ENCODE data around the gene SOCS3.

DNA sequence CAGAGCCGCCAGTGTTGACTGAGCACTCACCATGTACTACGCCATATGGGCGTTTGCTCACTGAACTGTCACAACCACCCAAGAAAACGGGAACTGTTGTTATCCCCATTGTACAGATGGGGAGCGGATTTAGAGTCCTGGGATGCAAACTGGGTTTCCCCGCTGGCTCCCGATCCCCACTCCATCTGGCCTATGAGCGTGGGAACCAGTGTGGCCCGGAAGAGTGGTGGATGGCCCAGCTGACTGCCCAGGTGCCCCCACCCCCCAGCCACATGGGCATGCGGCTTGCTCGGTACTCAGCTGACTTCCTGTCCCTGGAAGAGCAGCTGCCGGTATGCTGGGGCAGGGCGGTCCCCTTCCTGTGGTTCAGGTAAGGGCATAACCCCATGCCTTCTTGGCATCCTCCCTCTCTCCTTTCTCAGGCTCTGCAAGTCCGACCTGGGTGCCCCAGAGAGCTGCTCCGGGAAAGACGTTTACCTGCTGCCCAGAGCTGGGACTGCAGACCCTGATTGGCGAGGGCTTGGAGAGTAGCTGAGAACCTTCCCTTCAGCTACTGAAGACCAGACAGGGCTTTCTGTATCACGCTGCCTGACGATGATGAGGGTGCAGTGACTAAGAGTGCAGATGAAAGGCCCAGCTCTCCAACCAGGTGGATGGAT, 16.2 kb downstream of the SOCS3 start:
- TF ChIP-seq, protein P1, sequence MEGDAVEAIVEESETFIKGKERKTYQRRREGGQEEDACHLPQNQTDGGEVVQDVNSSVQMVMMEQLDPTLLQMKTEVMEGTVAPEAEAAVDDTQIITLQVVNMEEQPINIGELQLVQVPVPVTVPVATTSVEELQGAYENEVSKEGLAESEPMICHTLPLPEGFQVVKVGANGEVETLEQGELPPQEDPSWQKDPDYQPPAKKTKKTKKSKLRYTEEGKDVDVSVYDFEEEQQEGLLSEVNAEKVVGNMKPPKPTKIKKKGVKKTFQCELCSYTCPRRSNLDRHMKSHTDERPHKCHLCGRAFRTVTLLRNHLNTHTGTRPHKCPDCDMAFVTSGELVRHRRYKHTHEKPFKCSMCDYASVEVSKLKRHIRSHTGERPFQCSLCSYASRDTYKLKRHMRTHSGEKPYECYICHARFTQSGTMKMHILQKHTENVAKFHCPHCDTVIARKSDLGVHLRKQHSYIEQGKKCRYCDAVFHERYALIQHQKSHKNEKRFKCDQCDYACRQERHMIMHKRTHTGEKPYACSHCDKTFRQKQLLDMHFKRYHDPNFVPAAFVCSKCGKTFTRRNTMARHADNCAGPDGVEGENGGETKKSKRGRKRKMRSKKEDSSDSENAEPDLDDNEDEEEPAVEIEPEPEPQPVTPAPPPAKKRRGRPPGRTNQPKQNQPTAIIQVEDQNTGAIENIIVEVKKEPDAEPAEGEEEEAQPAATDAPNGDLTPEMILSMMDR (IDR thresholded peaks at IDR 0.05) = no peak
- TF ChIP-seq POLR2AphosphoS5 (IDR thresholded peaks at IDR 0.05; ENCODE audit: low read depth, low read length) (no peak), SIN3A (IDR thresholded peaks at IDR 0.05; ENCODE audit: borderline replicate concordance, insufficient read depth, low read depth, low read length) (no peak)
